Peyer's patch (tissue), 4 donors: ENCODE measurements around the gene C1orf105.

Experiments
- POLR2A ChIP-seq, 2 donors: fragments of 450-650 bp; IDR thresholded peaks; one replicate each; pipeline ENCODE4 v1.5.1; 2017; ENCODE audit warnings: antibody characterized with exemption in 2 of 2, mild to moderate bottlenecking in 2 of 2, moderate library complexity in 2 of 2
- TF ChIP-seq, protein P1 (sequence below), 6 experiments: fragments of 450-650 bp in 4 of 6; fragments of 200-600 bp in 2 of 6; sonication (generic) in 1 of 6; IDR thresholded peaks; one replicate each; pipeline ENCODE4 v1.5.1; 2017 to 2019; ENCODE audit warnings: antibody characterized with exemption in 6 of 6, mild to moderate bottlenecking in 3 of 6, moderate library complexity in 1 of 6

DNA sequence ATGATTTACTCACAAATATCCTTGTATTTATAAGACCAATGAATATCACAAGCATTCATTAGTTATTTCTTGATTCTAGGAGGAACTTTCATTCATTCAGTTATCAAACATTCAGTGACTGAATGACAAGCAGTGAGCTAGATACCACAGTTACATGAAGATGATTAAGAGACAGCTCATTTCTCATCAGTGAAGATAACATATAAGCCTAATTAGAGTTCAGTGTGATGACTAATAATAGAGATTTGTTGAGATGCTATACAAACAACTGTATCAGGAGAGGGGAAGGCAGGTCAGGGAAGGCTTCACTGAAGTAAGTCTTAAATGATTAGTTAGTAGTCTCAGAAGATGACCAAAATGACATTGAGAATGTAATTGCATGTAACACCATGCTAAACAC, 14.6 kb upstream of the C1orf105 start:
- TF ChIP-seq POLR2A (IDR thresholded peaks at IDR 0.05), result no peak
- TF ChIP-seq, protein P1, sequence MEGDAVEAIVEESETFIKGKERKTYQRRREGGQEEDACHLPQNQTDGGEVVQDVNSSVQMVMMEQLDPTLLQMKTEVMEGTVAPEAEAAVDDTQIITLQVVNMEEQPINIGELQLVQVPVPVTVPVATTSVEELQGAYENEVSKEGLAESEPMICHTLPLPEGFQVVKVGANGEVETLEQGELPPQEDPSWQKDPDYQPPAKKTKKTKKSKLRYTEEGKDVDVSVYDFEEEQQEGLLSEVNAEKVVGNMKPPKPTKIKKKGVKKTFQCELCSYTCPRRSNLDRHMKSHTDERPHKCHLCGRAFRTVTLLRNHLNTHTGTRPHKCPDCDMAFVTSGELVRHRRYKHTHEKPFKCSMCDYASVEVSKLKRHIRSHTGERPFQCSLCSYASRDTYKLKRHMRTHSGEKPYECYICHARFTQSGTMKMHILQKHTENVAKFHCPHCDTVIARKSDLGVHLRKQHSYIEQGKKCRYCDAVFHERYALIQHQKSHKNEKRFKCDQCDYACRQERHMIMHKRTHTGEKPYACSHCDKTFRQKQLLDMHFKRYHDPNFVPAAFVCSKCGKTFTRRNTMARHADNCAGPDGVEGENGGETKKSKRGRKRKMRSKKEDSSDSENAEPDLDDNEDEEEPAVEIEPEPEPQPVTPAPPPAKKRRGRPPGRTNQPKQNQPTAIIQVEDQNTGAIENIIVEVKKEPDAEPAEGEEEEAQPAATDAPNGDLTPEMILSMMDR (IDR thresholded peaks at IDR 0.05), result no peak
